Activated naive CD8-positive, alpha-beta T cell treated with anti-CD3 and anti-CD28 coated beads, Interleukin-2, amount 10 ng/mL, durations not matched to agents 7 days and 5 days (primary cell): ENCODE measurements around the gene ZNF185. TPM values are rescaled to one million over a fixed set of nuclear protein-coding genes. Genes with fewer than 3 reads are reported as not detected.
A peak's percentile ranks its signal among the peaks of the same experiment; 100 is the strongest.

Source experiments
- ATAC-seq: fragments of 150-1000 bp; cut with Tn5 transposase; one replicate; pipeline ENCODE4 v1.10.0; 2021; ENCODE audit warnings: low read depth, moderate library complexity
- POLR2A ChIA-PET: fragments of 350-600 bp; sonication (Branson Sonifier 250); formaldehyde crosslinking; loops from one replicate; lab custom pipeline; 2021; ENCODE audit warnings: antibody characterized with exemption; lab: Charles Lee
- DNase-seq: peaks from one replicate; pipeline ENCODE4 v3.0.0; 2021
- H3K27ac Mint-ChIP-seq: one replicate; pipeline ENCODE4 v1.8.0; 2022; ENCODE audit warnings: mild to moderate bottlenecking, mixed read lengths
- H3K27me3 Mint-ChIP-seq: one replicate; pipeline ENCODE4 v1.8.0; 2022; ENCODE audit warnings: mild to moderate bottlenecking, moderate library complexity, mixed read lengths
- H3K36me3 Mint-ChIP-seq: one replicate; pipeline ENCODE4 v1.8.0; 2021; ENCODE audit warnings: mild to moderate bottlenecking, mixed read lengths
- H3K4me1 Mint-ChIP-seq: one replicate; pipeline ENCODE4 v1.8.0; 2021; ENCODE audit warnings: mixed read lengths
- H3K4me3 Mint-ChIP-seq: one replicate; pipeline ENCODE4 v1.8.0; 2022; ENCODE audit warnings: mild to moderate bottlenecking, moderate library complexity, mixed read lengths
- H3K9me3 Mint-ChIP-seq: one replicate; pipeline ENCODE4 v1.8.0; 2021; ENCODE audit warnings: mixed read lengths
- total RNA-seq, 2 experiments: library from RNA; stranded (reverse); gene quantifications; one replicate each; pipeline ENCODE4 v1.2.3, GENCODE V29; 2021

ZNF185 gene
- 1 to 10 TPM; 1.6 to 1.9 TPM for total RNA-seq

- Mint-ChIP-seq H3K27me3 (peaks cover 14% of the 10 kb centered on the region), H3K4me3 (no peak within 1 kb of the TSS), H3K4me1 (no peaks in the 10 kb centered on the region), H3K36me3 (no peaks in the 10 kb centered on the region), H3K27ac (no peak within 1 kb of the TSS), H3K9me3 (no peaks in the 10 kb centered on the region)
- no peak for DNase-seq
- POLR2A ChIA-PET, result no interaction called here
- ATAC-seq, result peak; percentile 47
Measured at GRCh38 chrX:152897222-152898131, at the start of gene ZNF185. ZNF185 (plus strand) TSS chrX:152898067; CDS start chrX:152914490, 16,423 bp downstream.

- DNase-seq, result no peak
- Mint-ChIP-seq H3K36me3 (peaks cover 24% of the 10 kb centered on the region), H3K27me3 (no peaks in the 10 kb centered on the region), H3K4me1 (peaks cover 20% of the 10 kb centered on the region), H3K27ac (no peak overlapping the region), H3K4me3 (no peak overlapping the region), H3K9me3 (no peaks in the 10 kb centered on the region)
- POLR2A ChIA-PET, result no interaction called here
- ATAC-seq, result no peak
Measured at GRCh38 chrX:152850465-152850864, 47.4 kb upstream of the ZNF185 start.

GRCh38 chrX:152853986-152854385 is 43.9 kb upstream of the ZNF185 start:
- Mint-ChIP-seq H3K27ac (no peak overlapping the region), H3K27me3 (no peaks in the 10 kb centered on the region), H3K4me1 (peaks cover 20% of the 10 kb centered on the region), H3K36me3 (peaks cover 19% of the 10 kb centered on the region), H3K4me3 (no peak overlapping the region), H3K9me3 (no peaks in the 10 kb centered on the region)
- POLR2A ChIA-PET, result no interaction called here
- DNase-seq (no peak), ATAC-seq (no peak)

DNA sequence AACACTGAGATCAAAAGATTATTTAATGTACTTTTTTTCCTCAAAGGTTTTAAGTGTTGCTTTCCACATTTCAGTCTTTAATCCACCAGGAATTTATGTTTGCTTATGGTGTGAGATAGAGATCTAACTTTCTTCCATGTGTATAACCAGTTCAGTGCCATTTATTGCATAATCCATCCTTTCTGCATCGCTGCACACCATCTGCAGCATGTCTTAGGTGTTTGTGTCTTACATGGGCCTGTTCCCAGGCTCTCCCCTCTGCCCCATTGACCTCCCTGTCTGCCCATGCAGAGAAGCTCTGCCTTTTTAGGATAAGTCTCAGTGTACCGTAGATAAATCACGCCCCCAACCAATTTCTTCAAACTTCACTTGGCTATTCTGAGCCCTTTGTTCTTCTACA is 36.8 kb upstream of the ZNF185 start:
- no peak for DNase-seq
- no peak overlapping the region for H3K4me3 Mint-ChIP-seq
- no peak overlapping the region for H3K27ac Mint-ChIP-seq
- H3K4me1 Mint-ChIP-seq, result no peaks in the 10 kb centered on the region
- no peaks in the 10 kb centered on the region for H3K27me3 Mint-ChIP-seq
- H3K9me3 Mint-ChIP-seq, result no peaks in the 10 kb centered on the region
- no peaks in the 10 kb centered on the region for H3K36me3 Mint-ChIP-seq
- POLR2A ChIA-PET, result no interaction called here
- ATAC-seq, result no peak

DNA sequence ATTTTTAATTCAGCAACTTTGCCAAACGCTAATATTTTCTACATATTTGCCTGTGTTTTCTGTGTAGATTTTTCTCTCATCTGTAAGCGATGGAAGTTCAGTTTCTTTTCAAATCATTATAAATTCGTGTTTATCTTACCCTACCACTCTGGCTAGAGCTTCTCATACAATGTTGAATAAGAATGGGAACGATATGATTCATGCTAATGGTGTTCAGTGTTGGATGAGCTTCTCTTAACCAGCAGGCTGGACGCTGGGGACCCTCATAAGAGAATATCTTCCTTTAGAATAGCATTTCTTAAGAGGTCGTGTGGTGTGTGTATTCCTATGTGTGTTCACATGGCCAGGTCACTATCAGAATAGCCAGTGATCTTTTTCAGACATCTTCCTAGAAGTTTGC is 36.0 kb upstream of the ZNF185 start:
- Mint-ChIP-seq H3K4me3 (no peak overlapping the region), H3K4me1 (no peaks in the 10 kb centered on the region), H3K36me3 (no peaks in the 10 kb centered on the region), H3K27ac (no peak overlapping the region), H3K27me3 (no peaks in the 10 kb centered on the region), H3K9me3 (no peaks in the 10 kb centered on the region)
- POLR2A ChIA-PET, result no interaction called here
- ATAC-seq (no peak), DNase-seq (no peak)

DNA sequence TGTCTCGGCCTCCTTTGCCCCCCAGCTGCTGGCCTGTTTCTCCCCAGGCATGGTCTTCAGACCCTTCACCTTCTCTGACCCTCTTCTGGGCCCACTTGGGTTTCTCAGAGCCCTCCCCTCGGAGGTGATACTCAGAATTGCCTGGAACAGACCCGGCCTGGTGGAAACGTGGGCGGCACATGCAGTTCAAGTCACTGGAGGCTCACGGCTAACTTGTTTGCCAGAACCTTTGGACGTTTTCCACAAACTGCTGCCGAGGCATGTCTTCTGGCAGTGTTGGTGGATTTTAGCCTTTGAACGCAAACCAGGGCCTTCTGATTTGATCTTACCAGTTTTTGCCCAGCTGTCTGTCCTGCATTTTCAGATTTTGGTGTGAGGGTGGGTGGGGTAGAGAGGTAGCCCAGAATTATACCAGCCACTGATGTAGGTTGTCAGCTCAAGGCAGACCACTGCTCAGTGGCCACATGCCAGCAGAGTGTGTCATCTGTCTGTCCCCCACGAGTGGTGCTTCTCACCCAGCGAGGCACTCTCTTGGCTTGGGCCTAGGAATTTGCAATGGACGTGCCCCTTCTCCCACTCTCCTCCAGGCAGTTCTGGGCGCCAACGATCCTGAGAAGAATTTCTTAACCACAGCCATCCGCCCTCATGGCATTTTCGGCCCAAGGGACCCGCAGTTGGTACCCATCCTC is 32.5 kb upstream of the ZNF185 start:
- Mint-ChIP-seq H3K4me3 (no peak overlapping the region), H3K27ac (no peak overlapping the region), H3K36me3 (no peaks in the 10 kb centered on the region), H3K9me3 (no peaks in the 10 kb centered on the region), H3K27me3 (no peaks in the 10 kb centered on the region), H3K4me1 (no peaks in the 10 kb centered on the region)
- no peak for ATAC-seq
- POLR2A ChIA-PET, result no interaction called here
- DNase-seq, result no peak

DNA sequence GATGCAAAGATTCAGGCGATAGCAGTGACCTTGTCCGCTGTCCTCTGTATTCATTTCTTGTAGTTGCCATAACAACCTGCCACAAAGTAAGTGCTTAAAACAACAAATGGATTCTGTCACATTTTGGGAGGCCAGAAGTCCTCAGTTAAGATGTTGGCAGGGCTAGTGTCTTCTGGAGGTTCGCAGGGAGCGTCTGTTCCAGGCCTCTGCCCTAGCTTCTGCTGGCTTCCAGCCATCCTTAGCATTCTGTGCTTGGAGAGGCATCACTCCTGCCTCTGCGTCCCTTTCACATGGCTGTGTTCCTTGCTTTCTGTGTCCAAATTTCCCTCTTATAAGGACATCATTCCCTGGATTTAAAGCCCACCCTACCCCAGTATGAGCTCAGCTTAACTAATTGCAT is 31.5 kb upstream of the ZNF185 start:
- no peak for ATAC-seq
- H3K27me3 Mint-ChIP-seq, result no peaks in the 10 kb centered on the region
- no peaks in the 10 kb centered on the region for H3K36me3 Mint-ChIP-seq
- no peak for DNase-seq
- POLR2A ChIA-PET, result no interaction called here
- H3K4me1 Mint-ChIP-seq, result no peaks in the 10 kb centered on the region
- no peak overlapping the region for H3K27ac Mint-ChIP-seq
- no peak overlapping the region for H3K4me3 Mint-ChIP-seq
- H3K9me3 Mint-ChIP-seq, result no peaks in the 10 kb centered on the region

- no peak for ATAC-seq
- no peaks in the 10 kb centered on the region for H3K27me3 Mint-ChIP-seq
Measured at GRCh38 chrX:152869972-152870371, 27.9 kb upstream of the ZNF185 start.

DNA sequence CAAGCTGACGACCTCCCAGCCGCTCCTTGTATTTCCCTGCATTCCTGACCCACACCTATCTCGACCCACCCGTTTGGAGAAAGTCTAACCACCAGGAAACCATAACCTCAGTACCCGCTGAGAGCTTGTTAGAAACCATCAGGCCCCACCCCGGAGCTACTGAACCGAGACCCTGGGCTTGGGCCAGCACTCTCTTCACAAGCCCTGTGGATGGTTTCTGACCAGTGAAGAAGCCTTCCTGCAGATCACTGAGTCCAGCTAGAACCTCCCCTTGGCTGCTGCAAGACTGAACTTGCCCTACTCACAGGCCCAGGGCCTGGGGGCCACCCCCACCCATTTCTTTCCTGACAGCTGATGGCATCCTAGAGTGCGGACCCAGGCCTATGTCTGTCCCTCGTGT is 26.6 kb upstream of the ZNF185 start:
- DNase-seq (no peak), ATAC-seq (no peak)
- peaks cover 3% of the 10 kb centered on the region for H3K4me1 Mint-ChIP-seq
- H3K36me3 Mint-ChIP-seq, result peaks cover 3% of the 10 kb centered on the region
- peak overlapping the region; percentile 16 for H3K27ac Mint-ChIP-seq
- POLR2A ChIA-PET, result no interaction called here
- no peak overlapping the region for H3K4me3 Mint-ChIP-seq
- H3K27me3 Mint-ChIP-seq, result no peaks in the 10 kb centered on the region
- H3K9me3 Mint-ChIP-seq, result no peaks in the 10 kb centered on the region

More at GRCh38 chrX:152869972-152870371, 27.9 kb upstream of the ZNF185 start:
- Mint-ChIP-seq H3K9me3 (no peaks in the 10 kb centered on the region), H3K4me1 (peaks cover 3% of the 10 kb centered on the region), H3K27ac (no peak overlapping the region), H3K4me3 (no peak overlapping the region), H3K36me3 (peaks cover 3% of the 10 kb centered on the region)
- POLR2A ChIA-PET, result no interaction called here
- DNase-seq, result no peak

GRCh38 chrX:152872522-152872921 is 25.3 kb upstream of the ZNF185 start:
- DNase-seq (no peak), ATAC-seq (no peak)
- Mint-ChIP-seq H3K27ac (no peak overlapping the region), H3K27me3 (no peaks in the 10 kb centered on the region), H3K4me3 (no peak overlapping the region), H3K4me1 (peaks cover 3% of the 10 kb centered on the region), H3K36me3 (peaks cover 3% of the 10 kb centered on the region), H3K9me3 (no peaks in the 10 kb centered on the region)
- POLR2A ChIA-PET, result no interaction called here

DNA sequence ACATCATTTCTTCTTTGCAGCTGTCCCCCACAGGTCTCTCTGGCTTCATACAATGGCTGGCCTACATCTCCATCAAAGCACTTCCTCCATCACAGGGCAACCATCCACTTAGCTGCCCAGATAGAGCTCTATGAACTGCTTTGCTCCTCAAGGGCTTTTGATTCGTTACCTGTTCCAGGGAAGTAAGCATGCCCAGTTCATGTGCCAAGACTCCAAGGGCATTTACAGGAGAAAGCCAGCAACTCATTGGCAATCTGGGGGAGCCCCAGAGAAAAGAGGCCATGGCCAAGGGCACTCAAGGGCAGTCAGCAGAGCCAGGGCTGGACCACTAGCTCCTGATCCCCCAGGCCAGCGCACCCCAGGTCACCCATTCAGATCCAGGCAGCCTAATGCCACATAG is 24.5 kb upstream of the ZNF185 start:
- H3K27ac Mint-ChIP-seq, result peak overlapping the region; percentile 8
- H3K27me3 Mint-ChIP-seq, result no peaks in the 10 kb centered on the region
- DNase-seq (no peak), ATAC-seq (no peak)
- H3K9me3 Mint-ChIP-seq, result no peaks in the 10 kb centered on the region
- H3K4me3 Mint-ChIP-seq, result no peak overlapping the region
- H3K4me1 Mint-ChIP-seq, result peaks cover 3% of the 10 kb centered on the region
- peaks cover 3% of the 10 kb centered on the region for H3K36me3 Mint-ChIP-seq
- POLR2A ChIA-PET, result no interaction called here

GRCh38 chrX:152876931-152877840 is 20.7 kb upstream of the ZNF185 start:
- no peaks in the 10 kb centered on the region for H3K36me3 Mint-ChIP-seq
- no peaks in the 10 kb centered on the region for H3K9me3 Mint-ChIP-seq

More at GRCh38 chrX:152876931-152877840, 20.7 kb upstream of the ZNF185 start:
- Mint-ChIP-seq H3K27me3 (no peaks in the 10 kb centered on the region), H3K4me1 (no peaks in the 10 kb centered on the region), H3K27ac (no peak overlapping the region), H3K4me3 (no peak overlapping the region)
- POLR2A ChIA-PET, result no interaction called here
- ATAC-seq (no peak), DNase-seq (no peak)
